ENCODE data around the gene CAMSAP1.

GRCh38 chr9:135835131-135835530 lies 72.2 kb downstream of the CAMSAP1 start:
- TF ChIP-seq ZNF133 (CRISPR knock-in tag; IDR thresholded peaks at IDR 0.05) = no peak
- TF ChIP-seq SMC3 (conservative IDR thresholded peaks at IDR 0.05; ENCODE audit: insufficient read depth, low read depth, low read length) = no peak
- no peak for TF ChIP-seq POLR2A (conservative IDR thresholded peaks at IDR 0.05)
- TF ChIP-seq USF2 (CRISPR knock-in tag; IDR thresholded peaks at IDR 0.05) = no peak
- TF ChIP-seq CREB3 (tag; conservative IDR thresholded peaks at IDR 0.05; ENCODE audit: low read depth) = no peak
- no peak for TF ChIP-seq ELF4 (CRISPR knock-in tag; IDR thresholded peaks at IDR 0.05)
- TF ChIP-seq, protein P1, sequence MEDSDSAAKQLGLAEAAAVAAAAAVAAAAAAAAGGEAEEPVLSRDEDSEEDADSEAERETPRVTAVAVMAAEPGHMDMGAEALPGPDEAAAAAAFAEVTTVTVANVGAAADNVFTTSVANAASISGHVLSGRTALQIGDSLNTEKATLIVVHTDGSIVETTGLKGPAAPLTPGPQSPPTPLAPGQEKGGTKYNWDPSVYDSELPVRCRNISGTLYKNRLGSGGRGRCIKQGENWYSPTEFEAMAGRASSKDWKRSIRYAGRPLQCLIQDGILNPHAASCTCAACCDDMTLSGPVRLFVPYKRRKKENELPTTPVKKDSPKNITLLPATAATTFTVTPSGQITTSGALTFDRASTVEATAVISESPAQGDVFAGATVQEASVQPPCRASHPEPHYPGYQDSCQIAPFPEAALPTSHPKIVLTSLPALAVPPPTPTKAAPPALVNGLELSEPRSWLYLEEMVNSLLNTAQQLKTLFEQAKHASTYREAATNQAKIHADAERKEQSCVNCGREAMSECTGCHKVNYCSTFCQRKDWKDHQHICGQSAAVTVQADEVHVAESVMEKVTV (CRISPR knock-in tag; IDR thresholded peaks at IDR 0.05) = no peak
- no peak for TF ChIP-seq ATF3 (IDR thresholded peaks at IDR 0.05)
- TF ChIP-seq ATF3 (CRISPR knock-in tag; conservative IDR thresholded peaks at IDR 0.05) = no peak
- no peak for TF ChIP-seq ZFX (CRISPR knock-in tag; IDR thresholded peaks at IDR 0.05)
- no peak for TF ChIP-seq TAF7 (tag; IDR thresholded peaks at IDR 0.05)
- no peak for TF ChIP-seq NR4A1 (CRISPR knock-in tag; IDR thresholded peaks at IDR 0.05)
- no peak for TF ChIP-seq NR4A1 (tag; IDR thresholded peaks at IDR 0.05)
- TF ChIP-seq HNRNPK (IDR thresholded peaks at IDR 0.05; ENCODE audit: low read depth, low read length, poor library complexity, severe bottlenecking) = no peak
- TF ChIP-seq ZBTB8A (IDR thresholded peaks at IDR 0.05; ENCODE audit: partially characterized antibody) = no peak
